Lower lobe of right lung (tissue), 2 donors: Measurements from ENCODE around the gene CAMK2A. TPM values are rescaled to one million over a fixed set of nuclear protein-coding genes. Genes with fewer than 3 reads are reported as not detected.

Source experiments
- ATAC-seq, 2 donors: fragments of 200-7000 bp; cut with Tn5 transposase; one replicate each; pipeline ENCODE4 v1.9.1; 2020 to 2022; ENCODE audit warnings: mild to moderate bottlenecking in 2 of 2, moderate library complexity in 2 of 2
- DNase-seq: peaks from one replicate; pipeline ENCODE4 v3.0.0-alpha.2; 2020
- H3K27ac ChIP-seq: fragments of 200-600 bp; one replicate; pipeline ENCODE4 v1.8.0; 2022
- H3K27me3 ChIP-seq: fragments of 200-600 bp; one replicate; pipeline ENCODE4 v1.8.0; 2022; ENCODE audit warnings: low read depth
- H3K36me3 ChIP-seq: fragments of 200-600 bp; one replicate; pipeline ENCODE4 v1.8.0; 2022; ENCODE audit warnings: mild to moderate bottlenecking
- H3K4me1 ChIP-seq: fragments of 200-600 bp; one replicate; pipeline ENCODE4 v1.8.0; 2022
- H3K4me3 ChIP-seq: fragments of 200-600 bp; one replicate; pipeline ENCODE4 v1.8.0; 2022; ENCODE audit warnings: mild to moderate bottlenecking
- H3K9me3 ChIP-seq: fragments of 200-600 bp; one replicate; pipeline ENCODE4 v1.8.0; 2022
- intact Hi-C: fragments of 100-400 bp; cut with DNase I; formaldehyde crosslinking; loops from one replicate; pipeline ENCODE4 v1.11.0; 2022
- total RNA-seq: library from RNA; stranded (reverse); fragmentation: NEBNext Ultra II Directional; extraction: Animal tissue kit (Norgen Biotek cat#: 25700); gene quantifications from one replicate; pipeline ENCODE4 v1.2.1, GENCODE V29; 2021
- TF ChIP-seq, protein P1 (sequence below): fragments of 200-600 bp; IDR thresholded peaks from one replicate; pipeline ENCODE4 v1.8.0; 2022; ENCODE audit warnings: antibody characterized with exemption, mild to moderate bottlenecking
- donor health status: DM: no; HTN: yes; CAD: no; lungs with severe emphysema.

The CAMK2A gene
- total RNA-seq, 1 donor from 2014 or later: 1.3 TPM

DNA sequence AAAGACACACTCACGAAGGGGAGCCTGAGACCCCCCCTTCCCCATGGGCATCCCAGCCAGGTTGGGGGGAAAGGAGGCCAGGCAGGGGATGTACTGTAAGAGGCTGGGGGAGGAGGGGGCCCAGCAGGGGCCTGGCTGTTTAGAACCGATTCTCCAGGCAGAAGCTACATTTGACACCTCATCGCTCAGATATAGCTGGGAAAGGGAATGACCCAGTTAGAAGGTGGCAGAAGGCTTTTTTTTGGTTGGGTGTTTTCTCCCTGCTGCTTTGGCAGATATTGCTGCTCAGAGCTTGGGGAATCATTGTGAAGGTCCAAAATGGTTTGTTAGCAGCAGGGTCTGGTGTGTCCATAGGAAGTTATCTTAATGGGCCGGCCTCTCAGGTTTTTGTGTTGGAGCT is 117.0 kb downstream of the CAMK2A start:
- DNase-seq (no peak), ATAC-seq (no peak)
- intact Hi-C loops: no loop called here
- H3K36me3 ChIP-seq: no peaks in the 10 kb centered on the region
- no peaks in the 10 kb centered on the region for H3K4me1 ChIP-seq
- no peak overlapping the region for H3K4me3 ChIP-seq
- H3K27me3 ChIP-seq: peaks cover 8% of the 10 kb centered on the region
- TF ChIP-seq, protein P1, sequence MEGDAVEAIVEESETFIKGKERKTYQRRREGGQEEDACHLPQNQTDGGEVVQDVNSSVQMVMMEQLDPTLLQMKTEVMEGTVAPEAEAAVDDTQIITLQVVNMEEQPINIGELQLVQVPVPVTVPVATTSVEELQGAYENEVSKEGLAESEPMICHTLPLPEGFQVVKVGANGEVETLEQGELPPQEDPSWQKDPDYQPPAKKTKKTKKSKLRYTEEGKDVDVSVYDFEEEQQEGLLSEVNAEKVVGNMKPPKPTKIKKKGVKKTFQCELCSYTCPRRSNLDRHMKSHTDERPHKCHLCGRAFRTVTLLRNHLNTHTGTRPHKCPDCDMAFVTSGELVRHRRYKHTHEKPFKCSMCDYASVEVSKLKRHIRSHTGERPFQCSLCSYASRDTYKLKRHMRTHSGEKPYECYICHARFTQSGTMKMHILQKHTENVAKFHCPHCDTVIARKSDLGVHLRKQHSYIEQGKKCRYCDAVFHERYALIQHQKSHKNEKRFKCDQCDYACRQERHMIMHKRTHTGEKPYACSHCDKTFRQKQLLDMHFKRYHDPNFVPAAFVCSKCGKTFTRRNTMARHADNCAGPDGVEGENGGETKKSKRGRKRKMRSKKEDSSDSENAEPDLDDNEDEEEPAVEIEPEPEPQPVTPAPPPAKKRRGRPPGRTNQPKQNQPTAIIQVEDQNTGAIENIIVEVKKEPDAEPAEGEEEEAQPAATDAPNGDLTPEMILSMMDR: no peak
- H3K9me3 ChIP-seq: no peaks in the 10 kb centered on the region
- no peak overlapping the region for H3K27ac ChIP-seq

DNA sequence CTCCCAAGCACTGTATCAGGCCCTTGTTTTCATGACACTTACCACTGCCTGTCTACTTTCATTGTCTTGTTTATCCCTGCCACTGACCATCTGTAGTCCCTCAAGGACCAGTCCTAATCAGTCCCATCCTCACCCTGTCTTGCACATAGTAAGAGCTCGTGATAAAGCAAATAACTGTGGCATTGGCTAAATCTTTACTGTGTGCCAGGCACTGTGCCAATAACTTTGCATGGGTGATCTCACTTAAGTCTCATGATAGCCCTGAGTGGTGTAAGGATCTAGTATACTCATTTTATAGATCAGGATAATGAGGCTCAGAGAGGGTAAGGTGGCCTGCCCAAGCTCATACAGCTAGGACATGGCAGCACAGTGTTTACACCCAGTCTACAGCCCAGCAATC is 117.4 kb downstream of the CAMK2A start:
- no peaks in the 10 kb centered on the region for H3K9me3 ChIP-seq
- no peak overlapping the region for H3K4me3 ChIP-seq
- intact Hi-C loops: no loop called here
- H3K27ac ChIP-seq: no peak overlapping the region
- DNase-seq (no peak), ATAC-seq (no peak)
- H3K4me1 ChIP-seq: no peaks in the 10 kb centered on the region
- no peaks in the 10 kb centered on the region for H3K36me3 ChIP-seq
- H3K27me3 ChIP-seq: peaks cover 12% of the 10 kb centered on the region
- TF ChIP-seq, protein P1: no peak

Other genes starting within 250 kb of the CAMK2A start
- gene CSF1R, start 203.2 kb downstream of the CAMK2A start, total RNA-seq: 78.2 TPM
- gene PDGFRB, start 133.9 kb downstream of the CAMK2A start, total RNA-seq: 89.3 TPM
- not detected for gene CDX1, start 123.0 kb downstream of the CAMK2A start, total RNA-seq
- gene SLC6A7, start 99.7 kb downstream of the CAMK2A start, total RNA-seq: not detected
- 3.5 TPM for gene ARSI, start 13.1 kb upstream of the CAMK2A start, total RNA-seq
- 27.1 TPM for gene TCOF1, start 67.9 kb upstream of the CAMK2A start, total RNA-seq
- gene CD74, start 123.1 kb upstream of the CAMK2A start, total RNA-seq: 4,221 TPM
- gene RPS14, start 160.0 kb upstream of the CAMK2A start, total RNA-seq: 1,651 TPM
- gene NDST1, start 218.4 kb upstream of the CAMK2A start, total RNA-seq: 117 TPM